GM10847 (cell line): ENCODE results near the gene NAV2.

Source experiments
- POLR2A ChIP-seq: IDR thresholded peaks from 2 replicates; pipeline ENCODE4 v1.6.1; 2011; ENCODE audit not compliant: insufficient read length; ENCODE audit errors: extremely low read depth

Gene NAV2

GRCh38 chr11:19723572-19724342 lies 11.1 kb downstream of the NAV2 start:
- no peak for TF ChIP-seq POLR2A

- no peak for TF ChIP-seq POLR2A
Measured at GRCh38 chr11:19724765-19725164, 12.1 kb downstream of the NAV2 start.

- no peak for TF ChIP-seq POLR2A
Measured at GRCh38 chr11:19725379-19726079, 12.9 kb downstream of the NAV2 start.

GRCh38 chr11:19727246-19727645 lies 14.6 kb downstream of the NAV2 start:
- TF ChIP-seq POLR2A: no peak

GRCh38 chr11:19728436-19728835 lies 15.8 kb downstream of the NAV2 start:
- TF ChIP-seq POLR2A: no peak

- TF ChIP-seq POLR2A: no peak
Measured at GRCh38 chr11:19729141-19729540, 16.5 kb downstream of the NAV2 start.

DNA sequence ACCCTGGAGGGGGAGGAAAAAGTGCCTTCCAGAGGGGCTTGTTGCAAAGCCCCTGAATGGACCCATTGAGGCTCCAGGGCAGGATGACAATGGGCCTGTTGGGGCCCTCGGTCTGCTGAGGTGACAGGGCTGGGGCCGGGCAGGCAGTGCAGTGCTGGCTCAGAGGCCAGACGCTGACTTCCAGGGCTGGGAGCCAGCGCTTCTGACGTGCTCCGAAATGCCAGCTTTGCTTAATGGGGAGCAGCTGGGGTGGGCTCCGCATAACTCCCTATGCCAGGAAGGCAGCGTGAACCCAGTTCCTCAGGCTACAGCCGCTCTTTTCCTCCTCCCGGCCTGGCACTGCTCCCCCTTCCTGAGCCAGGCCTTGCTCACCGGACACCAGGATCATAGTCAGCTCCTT lies 17.7 kb downstream of the NAV2 start:
- TF ChIP-seq POLR2A: no peak

DNA sequence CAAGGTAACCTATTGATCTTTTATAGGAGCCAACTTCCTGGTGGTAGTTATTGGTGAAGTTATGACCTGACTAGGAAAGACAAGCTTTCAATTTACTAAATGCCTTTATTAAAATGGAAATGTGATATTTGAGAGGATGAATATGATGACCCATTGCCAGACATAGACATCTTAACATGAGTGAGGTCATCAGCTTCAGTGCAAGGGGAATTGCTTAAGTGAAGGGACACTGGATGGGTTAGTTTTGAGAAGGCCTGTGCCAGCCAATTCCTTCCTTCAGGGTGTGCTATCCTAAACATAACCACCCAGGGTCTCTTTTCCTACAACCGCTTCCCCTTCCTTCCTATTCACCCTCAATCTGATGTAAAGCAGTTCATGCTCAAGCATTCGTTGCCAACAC lies 21.5 kb downstream of the NAV2 start:
- no peak for TF ChIP-seq POLR2A

DNA sequence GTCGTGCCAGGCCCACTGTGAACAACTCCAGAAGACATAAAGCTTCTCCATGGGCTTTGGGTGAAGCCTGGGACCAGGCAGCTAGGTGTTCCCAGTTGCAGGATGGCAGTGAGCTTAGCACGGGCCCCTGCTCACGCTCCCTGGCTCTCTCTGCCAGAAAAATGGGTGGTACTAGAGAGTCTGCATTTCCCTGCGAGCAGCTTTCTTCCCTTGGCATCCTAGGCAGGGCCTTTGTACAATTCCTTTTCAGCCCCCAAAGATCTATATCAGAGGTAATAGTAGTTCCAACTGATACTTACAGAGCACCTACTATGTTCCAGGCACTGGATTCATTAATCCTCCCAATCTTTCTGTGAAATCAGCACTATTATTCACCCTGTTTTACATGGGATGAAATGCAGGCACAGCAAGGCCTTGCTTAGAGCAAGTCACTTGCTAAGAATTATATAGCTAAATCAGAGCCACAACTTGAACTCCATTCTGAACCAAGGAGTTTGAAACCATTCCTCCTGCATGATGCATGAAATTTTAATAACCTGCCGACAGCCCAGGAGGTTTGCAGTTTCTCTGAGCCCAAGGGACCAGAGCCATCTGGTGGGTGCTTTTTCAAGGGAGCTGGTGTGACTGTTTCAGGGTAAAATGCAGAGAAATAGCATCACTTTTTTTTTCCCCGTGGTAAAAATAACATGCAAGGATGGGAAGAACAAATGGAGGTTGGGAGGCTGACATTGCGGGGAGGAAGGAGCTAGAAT lies 22.7 kb downstream of the NAV2 start:
- no peak for TF ChIP-seq POLR2A

GRCh38 chr11:19735909-19736498 lies 23.4 kb downstream of the NAV2 start:
- TF ChIP-seq POLR2A: no peak

- TF ChIP-seq POLR2A: no peak
Measured at GRCh38 chr11:19736831-19737230, 24.2 kb downstream of the NAV2 start.

GRCh38 chr11:19737575-19737974 lies 24.9 kb downstream of the NAV2 start:
- TF ChIP-seq POLR2A: no peak

DNA sequence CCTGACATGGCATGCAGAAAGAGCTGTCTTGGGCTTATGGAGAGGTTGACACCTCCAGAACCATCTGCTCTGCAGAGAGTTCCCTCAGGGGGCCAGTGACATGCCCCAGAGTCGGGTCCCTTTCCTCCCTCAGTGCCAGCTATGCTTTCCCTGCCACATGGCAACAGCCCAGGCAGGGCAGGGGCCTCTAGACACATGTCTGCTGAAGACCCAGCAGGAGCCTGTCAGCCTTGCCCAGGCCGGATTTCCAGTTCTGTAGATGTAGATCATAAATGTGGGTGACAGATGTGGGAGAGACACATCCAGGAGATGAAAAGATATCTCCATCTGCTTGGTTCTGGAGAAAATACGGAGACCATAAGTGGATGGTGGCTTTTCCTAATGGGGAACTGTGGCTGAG lies 25.5 kb downstream of the NAV2 start:
- no peak for TF ChIP-seq POLR2A

GRCh38 chr11:19739872-19740271 lies 27.2 kb downstream of the NAV2 start:
- no peak for TF ChIP-seq POLR2A

- TF ChIP-seq POLR2A: no peak
Measured at GRCh38 chr11:19740586-19740985, 27.9 kb downstream of the NAV2 start.

DNA sequence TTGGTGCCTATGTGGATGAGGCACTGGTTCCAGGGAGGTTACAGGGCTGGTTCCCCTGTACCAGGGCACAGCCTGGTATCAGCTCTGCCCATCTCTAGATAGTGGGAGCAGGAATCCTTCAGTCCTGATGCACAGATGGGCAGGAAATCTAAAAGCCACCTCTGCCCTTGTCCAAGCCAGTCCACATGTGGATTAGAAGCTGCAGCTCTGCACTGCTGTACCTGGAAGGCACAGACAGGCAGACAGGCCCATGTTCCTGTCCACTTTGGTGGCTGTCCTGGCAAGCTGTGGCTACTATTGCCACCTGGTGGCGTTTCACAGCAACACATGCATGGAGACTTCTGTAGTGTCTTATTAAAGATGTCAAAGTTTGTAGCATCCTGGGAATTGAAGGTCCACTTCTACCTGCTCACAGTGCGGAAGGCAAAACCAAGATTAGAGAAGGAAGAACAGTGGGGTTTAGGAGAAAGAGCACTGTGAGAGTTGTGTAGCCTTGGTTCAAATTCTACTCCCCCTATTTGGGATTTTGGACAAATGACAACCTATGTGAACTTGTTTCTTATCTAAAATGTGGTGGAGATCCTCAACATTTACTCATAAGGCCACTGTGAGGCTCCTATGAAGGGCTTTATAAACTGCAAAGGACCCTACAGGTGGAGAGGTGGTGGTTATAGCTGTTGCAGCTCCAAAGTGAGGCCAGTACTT lies 30.1 kb downstream of the NAV2 start:
- TF ChIP-seq POLR2A: no peak

- no peak for TF ChIP-seq POLR2A
Measured at GRCh38 chr11:19743622-19744021, 31.0 kb downstream of the NAV2 start.
